Bronchial smooth muscle cell (primary cell): Measurements from ENCODE around the gene ERFE. TPM values are rescaled to one million over a fixed set of nuclear protein-coding genes. Genes with fewer than 3 reads are reported as not detected.

Experiments
- total RNA-seq: library from RNA; depleted of rRNA; stranded (reverse); fragments of >200 nt; gene quantifications from 2 replicates; pipeline ENCODE4 v1.2.1, GENCODE V29; 2014

Gene ERFE
- 0.32 and 1.3 TPM in 2 replicates for total RNA-seq

DNA sequence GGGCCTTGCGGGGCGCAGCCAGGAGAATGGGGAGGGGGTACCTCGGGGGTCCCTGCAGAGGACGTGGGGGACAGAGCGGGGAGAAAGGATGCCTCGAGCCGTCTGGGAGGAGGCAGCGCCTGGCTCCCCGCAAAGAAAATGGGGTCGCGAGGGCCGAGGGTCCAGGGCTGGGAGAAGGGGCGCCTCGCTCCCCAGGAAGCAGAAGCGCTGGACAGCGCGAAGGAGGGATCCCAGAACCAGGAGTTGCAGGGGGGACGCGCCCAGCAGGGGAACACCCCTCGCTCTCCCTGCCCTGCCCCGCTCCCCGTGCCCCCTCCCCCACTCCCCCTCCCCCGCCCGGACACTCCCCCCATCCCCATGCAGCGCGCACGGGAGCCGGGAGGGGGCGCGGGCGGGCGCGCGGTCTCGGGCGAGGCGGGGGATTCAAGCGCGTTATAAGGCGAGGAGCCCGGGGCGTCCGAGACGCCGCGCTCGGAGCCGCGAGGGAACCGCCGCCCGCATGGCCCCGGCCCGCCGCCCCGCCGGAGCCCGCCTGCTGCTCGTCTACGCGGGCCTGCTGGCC is at the start of gene ERFE:
TSS of gene ERFE (plus strand) at position 462 of the 562 bp plus-strand sequence. CDS start at position 500, 38 bp downstream.

GRCh38 chr2:238138331-238139195 is 20.2 kb upstream of the ERFE start, which contains the start of gene KLHL30:
KLHL30 (plus strand) TSS chr2:238138668; CDS start chr2:238140755, 2,087 bp downstream.

DNA sequence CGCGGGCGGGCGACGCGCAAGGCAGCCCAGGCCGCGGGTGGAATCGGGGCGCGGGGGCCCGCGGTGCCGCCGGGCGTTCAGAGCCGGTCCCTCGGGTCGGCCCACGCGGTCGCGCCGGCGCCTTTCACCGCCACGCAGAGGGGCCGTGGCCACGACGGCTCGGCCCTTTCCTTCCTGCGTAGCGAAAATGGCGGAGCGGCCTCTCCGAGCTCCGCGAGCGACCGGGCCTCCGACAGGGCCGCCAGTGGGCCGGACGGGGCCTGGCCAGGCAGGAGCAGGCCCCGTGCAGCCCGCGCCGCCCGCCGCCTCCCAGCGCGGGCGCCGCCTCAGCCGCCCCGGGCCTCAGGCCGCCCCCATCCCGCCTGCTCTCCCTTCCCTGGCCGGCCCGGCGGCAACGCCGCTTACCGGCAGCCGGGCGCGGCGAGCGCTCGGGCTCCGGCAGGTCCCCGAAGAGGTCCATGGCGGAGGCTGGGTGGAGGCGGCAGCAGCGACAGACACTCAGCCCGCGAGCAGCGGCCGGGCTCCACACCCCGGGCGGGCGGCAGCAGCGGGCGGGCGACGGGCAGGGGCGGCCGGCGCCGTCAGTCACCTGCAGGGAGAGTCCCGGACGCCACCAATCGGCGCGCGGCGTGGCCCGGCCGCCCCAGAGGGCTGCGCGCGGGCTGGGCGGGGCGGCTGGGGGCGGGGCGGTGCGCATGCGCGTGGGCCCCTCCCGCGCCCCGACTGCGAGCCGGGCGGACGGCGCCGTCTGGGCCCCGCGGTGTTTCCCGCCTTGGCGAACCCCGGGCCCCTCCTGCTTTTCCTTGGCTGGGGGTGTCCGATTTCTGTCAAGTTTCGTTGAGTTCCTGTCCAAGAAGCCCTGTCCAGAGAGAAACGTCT is 44.6 kb downstream of the ERFE start, which contains the start of gene ILKAP:
TSS of gene ILKAP (minus strand) at position 602 of the 879 bp plus-strand sequence. CDS start at position 460, 142 bp downstream.

Other genes starting within 250 kb of the ERFE start
- 35.1 and 50.5 TPM in 2 replicates for gene UBE2F, start 192.0 kb upstream of the ERFE start, total RNA-seq
- 9.1 and 10.9 TPM in 2 replicates for gene SCLY, start 98.0 kb upstream of the ERFE start, total RNA-seq
- gene ESPNL, start 58.6 kb upstream of the ERFE start, total RNA-seq, result 0.60 and 2.7 TPM in 2 replicates
- 0.09 and 0.16 TPM in 2 replicates for gene KLHL30, start 20.3 kb upstream of the ERFE start, total RNA-seq
- 18.3 and 23.6 TPM in 2 replicates for gene ILKAP, start 44.7 kb downstream of the ERFE start, total RNA-seq
- gene HES6, start 81.1 kb downstream of the ERFE start, total RNA-seq, result 0.34 and 0.47 TPM in 2 replicates
- gene PER2, start 129.6 kb downstream of the ERFE start, total RNA-seq, result 2.0 and 3.7 TPM in 2 replicates
- 9.9 and 11.5 TPM in 2 replicates for gene TRAF3IP1, start 161.5 kb downstream of the ERFE start, total RNA-seq